Natural killer cell (primary cell): ENCODE data around the gene DHH. TPM values are rescaled to one million over a fixed set of nuclear protein-coding genes. Genes with fewer than 3 reads are reported as not detected.

Experiments
- ATAC-seq, 3 donors: fragments of 150-1000 bp in 2 of 3; fragments of 200-7000 bp in 1 of 3; cut with Tn5 transposase; 1 replicate in 1 of 3; 2 replicates in 2 of 3; pipeline ENCODE4 v1.10.0; 2021; ENCODE audit warnings: mild to moderate bottlenecking in 2 of 3, moderate library complexity in 2 of 3
- DNase-seq, 2 donors: peaks; one replicate each; pipeline versions ENCODE4 v3.0.0 to v3.0.0-alpha.2; 2013 to 2021; ENCODE audit warnings: mixed read lengths in 1 of 2
- H3K27ac ChIP-seq: one replicate; pipeline ENCODE4 v1.5.1; 2013; ENCODE audit warnings: mild to moderate bottlenecking, low read length
- H3K27me3 ChIP-seq: one replicate; pipeline ENCODE4 v1.6.1; 2013; ENCODE audit warnings: low read length; ENCODE audit not compliant: control insufficient read depth, insufficient read depth
- H3K36me3 ChIP-seq: one replicate; pipeline ENCODE4 v1.6.1; 2013; ENCODE audit warnings: low read length; ENCODE audit not compliant: control insufficient read depth, insufficient read depth
- H3K4me1 ChIP-seq: one replicate; pipeline ENCODE4 v1.6.1; 2013; ENCODE audit warnings: low read length; ENCODE audit not compliant: control insufficient read depth, insufficient read depth
- H3K4me3 ChIP-seq: one replicate; pipeline ENCODE4 v1.5.1; 2013; ENCODE audit warnings: low read length
- H3K9me3 ChIP-seq: one replicate; pipeline ENCODE4 v1.6.1; 2013; ENCODE audit warnings: low read length; ENCODE audit not compliant: control insufficient read depth, insufficient read depth
- H3K27ac Mint-ChIP-seq, 2 donors: one replicate each; pipeline ENCODE4 v1.8.0; 2022; ENCODE audit warnings: mild to moderate bottlenecking in 2 of 2, mixed read lengths in 2 of 2, moderate library complexity in 1 of 2
- H3K27me3 Mint-ChIP-seq, 2 donors: one replicate each; pipeline ENCODE4 v1.8.0; 2022; ENCODE audit warnings: low read depth in 2 of 2, mixed read lengths in 2 of 2
- H3K36me3 Mint-ChIP-seq: one replicate; pipeline ENCODE4 v1.8.0; 2022; ENCODE audit warnings: mixed read lengths
- H3K4me1 Mint-ChIP-seq, 2 donors: one replicate each; pipeline ENCODE4 v1.8.0; 2022; ENCODE audit warnings: mixed read lengths in 2 of 2
- H3K4me3 Mint-ChIP-seq: one replicate; pipeline ENCODE4 v1.8.0; 2022; ENCODE audit warnings: mild to moderate bottlenecking, moderate library complexity, mixed read lengths
- H3K9me3 Mint-ChIP-seq, 2 donors: one replicate each; pipeline ENCODE4 v1.8.0; 2022; ENCODE audit warnings: mixed read lengths in 2 of 2
- WGBS: methylation state at CpG from one replicate; pipeline ENCODE4 v1.1.7; 2013; ENCODE audit warnings: missing lambda C conversion rate; ENCODE audit not compliant: insufficient coverage; 5-methylcytosine and 5-hydroxymethylcytosine counted together
- intact Hi-C: fragments of 100-400 bp; cut with micrococcal nuclease; formaldehyde crosslinking; loops from one replicate; pipeline ENCODE4 v1.14.2; 2022
- total RNA-seq, 4 donors: library from RNA; stranded (reverse); fragments of 120-200 nt in 1 of 4; gene quantifications; one replicate each; pipeline versions ENCODE4 v1.2.3 to v1.2.4, GENCODE V29; 2013 to 2022
- TF ChIP-seq, protein P1 (sequence below): fragments of 200-600 bp; IDR thresholded peaks from one replicate; pipeline ENCODE4 v1.8.0; 2022; ENCODE audit warnings: antibody characterized with exemption

DHH gene
- total RNA-seq, 3 donors from 2014 or later (not counting 1 experiment from before 2014, with no cell fraction given) = 0.39 to 0.80 (median 0.45) TPM

DNA sequence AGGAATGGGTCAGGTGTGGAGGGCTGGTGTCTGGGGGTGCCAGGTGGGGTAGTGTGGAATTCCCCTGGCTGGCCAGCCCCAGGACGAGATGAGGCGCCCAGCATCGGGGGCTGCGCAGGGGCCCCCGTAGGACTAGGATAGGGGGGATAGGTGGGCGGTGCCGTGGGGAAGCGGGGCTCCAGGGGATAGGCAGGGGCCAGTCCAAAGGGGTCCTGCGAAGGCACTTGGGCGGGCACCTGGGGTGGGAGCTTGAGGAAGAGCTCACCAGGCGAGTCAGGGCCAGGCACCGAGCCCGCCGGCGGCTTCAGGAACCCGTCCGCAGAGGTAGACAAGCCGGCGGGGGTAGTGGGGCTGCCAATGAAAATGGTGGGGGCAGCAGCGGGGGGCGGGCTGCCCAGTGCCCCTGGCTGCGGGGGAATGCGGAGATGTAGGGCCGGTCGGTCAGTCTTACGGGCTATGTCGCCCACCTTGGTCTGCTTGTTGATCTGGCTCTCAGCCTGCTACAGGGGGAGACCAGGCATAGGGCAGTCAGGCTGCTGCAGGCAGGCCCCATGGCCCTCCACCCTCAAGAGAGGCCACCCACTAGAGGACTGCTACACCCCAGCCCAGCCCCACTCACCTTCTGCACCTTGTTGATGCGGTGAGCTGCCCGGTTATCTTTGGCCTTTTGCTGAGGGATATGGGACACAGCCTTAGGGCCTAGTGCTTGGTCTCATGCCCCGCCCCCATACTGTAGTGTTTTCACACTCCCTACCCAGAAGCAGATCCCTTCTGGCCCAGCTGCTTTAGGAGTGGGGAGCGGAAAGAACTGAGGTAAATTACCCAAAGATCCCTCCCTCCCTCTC, 53.3 kb downstream of the DHH start:
- H3K4me3 Mint-ChIP-seq = no peak overlapping the region
- no peak for DNase-seq
- H3K9me3 Mint-ChIP-seq = no peaks in the 10 kb centered on the region
- no peak for ATAC-seq
- Histone ChIP-seq H3K9me3 (no peaks in the 10 kb centered on the region), H3K4me3 (no peak overlapping the region), H3K4me1 (no peaks in the 10 kb centered on the region), H3K36me3 (peaks cover 90% of the 10 kb centered on the region), H3K27ac (no peak overlapping the region), H3K27me3 (no peaks in the 10 kb centered on the region)
- peaks cover 14% of the 10 kb centered on the region for H3K36me3 Mint-ChIP-seq
- TF ChIP-seq, protein P1, sequence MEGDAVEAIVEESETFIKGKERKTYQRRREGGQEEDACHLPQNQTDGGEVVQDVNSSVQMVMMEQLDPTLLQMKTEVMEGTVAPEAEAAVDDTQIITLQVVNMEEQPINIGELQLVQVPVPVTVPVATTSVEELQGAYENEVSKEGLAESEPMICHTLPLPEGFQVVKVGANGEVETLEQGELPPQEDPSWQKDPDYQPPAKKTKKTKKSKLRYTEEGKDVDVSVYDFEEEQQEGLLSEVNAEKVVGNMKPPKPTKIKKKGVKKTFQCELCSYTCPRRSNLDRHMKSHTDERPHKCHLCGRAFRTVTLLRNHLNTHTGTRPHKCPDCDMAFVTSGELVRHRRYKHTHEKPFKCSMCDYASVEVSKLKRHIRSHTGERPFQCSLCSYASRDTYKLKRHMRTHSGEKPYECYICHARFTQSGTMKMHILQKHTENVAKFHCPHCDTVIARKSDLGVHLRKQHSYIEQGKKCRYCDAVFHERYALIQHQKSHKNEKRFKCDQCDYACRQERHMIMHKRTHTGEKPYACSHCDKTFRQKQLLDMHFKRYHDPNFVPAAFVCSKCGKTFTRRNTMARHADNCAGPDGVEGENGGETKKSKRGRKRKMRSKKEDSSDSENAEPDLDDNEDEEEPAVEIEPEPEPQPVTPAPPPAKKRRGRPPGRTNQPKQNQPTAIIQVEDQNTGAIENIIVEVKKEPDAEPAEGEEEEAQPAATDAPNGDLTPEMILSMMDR = no peak
- intact Hi-C loops = loop anchor here (5.0 kb wide), 1 partner anchor 44 kb away; the partner anchor contains the start of gene DDN
- no peaks in the 10 kb centered on the region for H3K27me3 Mint-ChIP-seq
- peaks cover 6 to 16% of the 10 kb centered on the region in 2 donors for H3K4me1 Mint-ChIP-seq
- 98% methylated on average over 31 of the region's 31 CpGs for WGBS
- no peak overlapping the region for H3K27ac Mint-ChIP-seq

DNA sequence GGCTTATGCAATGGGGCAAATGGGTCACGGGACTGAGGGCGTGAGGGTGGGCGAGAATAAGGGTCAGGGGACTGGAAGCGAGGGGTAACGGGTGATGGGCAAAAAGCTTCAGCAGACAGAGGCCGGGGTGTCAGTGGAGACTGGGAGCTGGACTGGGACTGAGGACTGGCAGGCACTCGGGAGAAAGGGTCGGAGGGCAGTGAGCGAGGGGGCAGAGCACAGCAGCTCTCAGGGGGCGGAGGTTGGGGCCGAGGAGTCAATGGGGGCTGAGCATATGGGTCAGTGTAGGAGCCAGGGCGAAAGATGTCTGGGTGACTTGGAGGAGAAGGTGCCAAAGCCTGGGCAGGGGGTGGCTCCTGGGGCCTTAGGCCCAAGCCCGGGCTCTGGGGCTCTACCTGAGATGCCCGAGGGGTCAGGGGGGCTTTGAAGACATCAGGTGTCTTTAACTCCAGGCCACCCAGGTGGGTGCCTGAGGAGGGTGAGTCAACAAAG, 54.2 kb downstream of the DHH start:
- no peaks in the 10 kb centered on the region for H3K4me1 ChIP-seq
- H3K4me3 ChIP-seq = no peak overlapping the region
- Mint-ChIP-seq H3K4me1 (peaks cover 6 to 16% of the 10 kb centered on the region in 2 donors), H3K36me3 (peaks cover 14% of the 10 kb centered on the region), H3K27ac (peak overlapping the region in 1 of 2 donors; percentile 58), H3K4me3 (no peak overlapping the region), H3K9me3 (no peaks in the 10 kb centered on the region), H3K27me3 (no peaks in the 10 kb centered on the region)
- 98% methylated on average over 14 of the region's 14 CpGs for WGBS
- H3K27me3 ChIP-seq = no peaks in the 10 kb centered on the region
- intact Hi-C loops = loop anchor here (5.0 kb wide), 1 partner anchor 43 kb away; the partner anchor contains the start of gene DDN
- no peak overlapping the region for H3K27ac ChIP-seq
- TF ChIP-seq, protein P1 = no peak
- peaks cover 85% of the 10 kb centered on the region for H3K36me3 ChIP-seq
- ATAC-seq (no peak), DNase-seq (no peak)
- no peaks in the 10 kb centered on the region for H3K9me3 ChIP-seq

DNA sequence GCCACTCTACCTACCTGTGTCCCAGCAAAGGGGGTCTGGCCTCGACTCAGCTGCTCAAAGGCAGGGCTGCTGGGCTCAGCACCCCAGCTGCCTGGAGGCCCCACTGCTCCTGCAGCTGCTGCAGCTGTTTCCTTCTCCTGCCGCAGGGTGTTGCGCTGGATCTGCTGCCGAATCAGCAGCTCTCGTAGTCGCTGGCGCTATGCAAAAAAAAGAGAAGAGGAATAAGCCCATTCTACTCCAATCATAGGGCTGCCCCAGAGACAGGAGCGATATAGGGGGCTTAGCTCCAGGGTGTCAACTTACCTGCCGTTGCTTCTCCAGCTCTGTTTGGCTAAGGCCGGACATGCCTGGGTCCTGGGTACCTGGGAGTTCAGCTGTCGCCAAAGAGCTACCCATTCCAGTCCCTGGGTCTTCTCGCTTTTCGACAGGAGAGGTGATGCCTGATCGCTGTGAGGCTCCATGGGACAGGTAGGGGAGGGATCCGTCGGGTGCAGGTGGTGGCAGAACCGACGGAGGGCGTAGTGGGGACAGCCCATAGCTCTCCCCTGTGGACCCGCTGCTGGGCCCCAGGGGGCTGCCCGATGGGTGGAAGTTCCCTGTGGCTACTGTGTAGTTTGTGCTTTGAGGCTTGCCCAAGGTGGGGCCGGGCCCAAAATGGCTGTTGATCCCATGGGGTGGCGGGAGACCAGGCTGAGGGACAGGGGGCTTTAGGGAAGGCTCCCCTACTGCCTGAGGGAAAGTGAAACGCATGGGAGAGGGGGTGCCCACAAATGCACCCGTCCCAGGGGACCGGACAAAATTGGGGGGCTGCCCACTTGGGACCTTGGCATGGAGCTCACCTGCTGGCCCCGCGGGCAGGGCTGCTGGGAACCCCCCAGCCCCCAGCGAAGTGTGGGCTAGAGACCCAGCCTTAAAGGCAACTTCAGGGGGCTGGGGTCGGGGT, 54.9 kb downstream of the DHH start:
- H3K27me3 Mint-ChIP-seq = no peaks in the 10 kb centered on the region
- intact Hi-C loops = loop anchor here (5.0 kb wide), 1 partner anchor 42 kb away; the partner anchor contains the start of gene DDN
- DNase-seq = no peak
- 96% methylated on average over 30 of the region's 30 CpGs for WGBS
- H3K4me1 Mint-ChIP-seq = peaks cover 6 to 15% of the 10 kb centered on the region in 2 donors
- Histone ChIP-seq H3K36me3 (peaks cover 86% of the 10 kb centered on the region), H3K4me3 (no peak overlapping the region), H3K9me3 (no peaks in the 10 kb centered on the region), H3K27ac (no peak overlapping the region), H3K27me3 (no peaks in the 10 kb centered on the region), H3K4me1 (no peaks in the 10 kb centered on the region)
- no peak for ATAC-seq
- peak overlapping the region in 1 of 2 donors; percentile 58 for H3K27ac Mint-ChIP-seq
- TF ChIP-seq, protein P1 = no peak
- peaks cover 14% of the 10 kb centered on the region for H3K36me3 Mint-ChIP-seq
- no peaks in the 10 kb centered on the region for H3K9me3 Mint-ChIP-seq
- H3K4me3 Mint-ChIP-seq = no peak overlapping the region
